ENCODE results near the gene NUP153. TPM values are rescaled to one million over a fixed set of nuclear protein-coding genes. Genes with fewer than 3 reads are reported as not detected.

The NUP153 gene
- total and polyA plus RNA-seq, 12 donors: 5.3 to 30.5 (median 25.4) TPM

DNA sequence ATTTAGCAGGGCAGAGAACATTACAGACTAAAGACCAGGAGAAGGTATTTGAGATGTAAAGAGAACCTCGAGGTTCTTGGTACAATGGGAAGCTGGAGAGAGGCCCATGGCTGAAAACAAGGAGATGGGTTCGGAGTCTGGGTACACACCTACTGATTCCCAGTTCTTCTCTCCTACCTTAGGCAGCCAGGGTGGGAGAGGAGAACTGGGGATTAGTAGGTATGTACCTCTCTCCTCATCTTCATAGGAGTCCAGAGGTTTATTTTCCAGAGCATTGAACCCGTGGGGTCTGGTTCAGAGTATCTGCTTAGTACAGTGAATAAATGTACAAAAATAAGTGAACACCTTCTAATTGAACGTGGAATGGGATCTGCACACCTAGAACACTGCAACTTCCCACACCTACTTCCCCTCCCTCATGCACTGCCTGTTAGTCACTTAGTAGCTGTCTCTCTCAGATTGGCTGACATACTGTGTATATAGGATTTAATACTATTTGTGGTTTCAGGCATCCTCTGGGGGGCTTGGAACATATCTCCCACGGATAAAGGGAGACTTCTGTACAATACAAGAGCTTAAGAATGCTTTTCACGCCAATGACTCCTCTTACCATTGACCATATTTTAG lies 23.5 kb upstream of the NUP153 start:
- WGBS, 2 donors: 79 to 80% methylated on average over 6 of the region's 6 CpGs
- no peaks in the 10 kb centered on the region for H3K36me3 ChIP-seq
- intact Hi-C loops (cut with DNase I): no loop called here
- DNase-seq (no peak), ATAC-seq (no peak)
- TF ChIP-seq, protein P1, sequence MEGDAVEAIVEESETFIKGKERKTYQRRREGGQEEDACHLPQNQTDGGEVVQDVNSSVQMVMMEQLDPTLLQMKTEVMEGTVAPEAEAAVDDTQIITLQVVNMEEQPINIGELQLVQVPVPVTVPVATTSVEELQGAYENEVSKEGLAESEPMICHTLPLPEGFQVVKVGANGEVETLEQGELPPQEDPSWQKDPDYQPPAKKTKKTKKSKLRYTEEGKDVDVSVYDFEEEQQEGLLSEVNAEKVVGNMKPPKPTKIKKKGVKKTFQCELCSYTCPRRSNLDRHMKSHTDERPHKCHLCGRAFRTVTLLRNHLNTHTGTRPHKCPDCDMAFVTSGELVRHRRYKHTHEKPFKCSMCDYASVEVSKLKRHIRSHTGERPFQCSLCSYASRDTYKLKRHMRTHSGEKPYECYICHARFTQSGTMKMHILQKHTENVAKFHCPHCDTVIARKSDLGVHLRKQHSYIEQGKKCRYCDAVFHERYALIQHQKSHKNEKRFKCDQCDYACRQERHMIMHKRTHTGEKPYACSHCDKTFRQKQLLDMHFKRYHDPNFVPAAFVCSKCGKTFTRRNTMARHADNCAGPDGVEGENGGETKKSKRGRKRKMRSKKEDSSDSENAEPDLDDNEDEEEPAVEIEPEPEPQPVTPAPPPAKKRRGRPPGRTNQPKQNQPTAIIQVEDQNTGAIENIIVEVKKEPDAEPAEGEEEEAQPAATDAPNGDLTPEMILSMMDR (IDR thresholded peaks at IDR 0.05): no peak
- no peaks in the 10 kb centered on the region for H3K27me3 ChIP-seq
- no peak overlapping the region for H3K27ac ChIP-seq
- no peak overlapping the region for H3K4me3 ChIP-seq
- peaks cover 0 to 5% (median 3%) of the 10 kb centered on the region in 9 donors for H3K4me1 ChIP-seq
- no peaks in the 10 kb centered on the region for H3K9me3 ChIP-seq

DNA sequence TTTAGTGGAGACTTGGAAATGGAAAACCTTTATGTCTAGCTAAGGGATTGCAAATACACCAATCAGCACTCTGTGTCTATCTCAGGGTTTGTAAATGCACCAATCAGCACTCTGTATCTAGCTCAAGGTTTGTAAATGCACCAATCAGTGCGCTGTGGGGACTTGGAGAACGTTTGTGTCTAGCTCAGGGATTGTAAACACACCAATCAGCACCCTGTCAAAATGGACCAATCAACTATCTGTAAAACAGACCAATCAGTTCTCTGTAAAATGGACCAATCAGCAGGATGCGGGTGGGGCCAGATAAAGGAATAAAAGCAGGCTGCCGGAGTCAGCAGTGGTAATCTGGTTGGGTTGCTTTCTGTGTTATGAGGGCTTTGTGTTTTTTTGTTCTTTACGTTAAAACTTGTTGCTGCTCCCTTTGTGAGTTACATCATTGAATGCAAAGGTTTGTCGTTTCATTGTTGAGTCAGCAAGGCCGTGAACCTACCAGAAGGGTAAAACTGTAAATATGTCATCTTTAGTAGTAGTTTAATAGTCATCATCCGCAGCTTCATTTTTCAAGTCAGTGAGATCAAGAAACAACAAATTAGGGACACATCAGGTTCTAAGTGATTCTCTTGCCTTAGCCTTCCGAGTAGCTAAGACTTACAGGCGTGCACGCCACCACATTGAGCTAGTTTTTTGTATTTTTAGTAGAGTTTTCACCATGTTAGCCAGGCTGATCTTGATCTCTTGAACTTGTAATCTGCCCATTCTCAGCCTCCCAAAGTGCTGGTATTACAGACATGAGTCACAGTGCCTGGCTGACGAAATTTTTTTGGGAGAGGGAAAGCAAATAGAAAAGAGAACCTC lies 22.7 kb upstream of the NUP153 start:
- 85 to 91% methylated on average over 12 of the region's 12 CpGs for WGBS, 2 donors
- no peak for DNase-seq
- TF ChIP-seq, protein P1 (IDR thresholded peaks at IDR 0.05): no peak
- H3K4me3 ChIP-seq: no peak overlapping the region
- no peak for ATAC-seq
- no peaks in the 10 kb centered on the region for H3K36me3 ChIP-seq
- intact Hi-C loops (cut with DNase I): no loop called here
- H3K9me3 ChIP-seq: no peaks in the 10 kb centered on the region
- peaks cover 0 to 12% (median 9%) of the 10 kb centered on the region in 9 donors for H3K4me1 ChIP-seq
- no peak overlapping the region for H3K27ac ChIP-seq
- H3K27me3 ChIP-seq: no peaks in the 10 kb centered on the region

DNA sequence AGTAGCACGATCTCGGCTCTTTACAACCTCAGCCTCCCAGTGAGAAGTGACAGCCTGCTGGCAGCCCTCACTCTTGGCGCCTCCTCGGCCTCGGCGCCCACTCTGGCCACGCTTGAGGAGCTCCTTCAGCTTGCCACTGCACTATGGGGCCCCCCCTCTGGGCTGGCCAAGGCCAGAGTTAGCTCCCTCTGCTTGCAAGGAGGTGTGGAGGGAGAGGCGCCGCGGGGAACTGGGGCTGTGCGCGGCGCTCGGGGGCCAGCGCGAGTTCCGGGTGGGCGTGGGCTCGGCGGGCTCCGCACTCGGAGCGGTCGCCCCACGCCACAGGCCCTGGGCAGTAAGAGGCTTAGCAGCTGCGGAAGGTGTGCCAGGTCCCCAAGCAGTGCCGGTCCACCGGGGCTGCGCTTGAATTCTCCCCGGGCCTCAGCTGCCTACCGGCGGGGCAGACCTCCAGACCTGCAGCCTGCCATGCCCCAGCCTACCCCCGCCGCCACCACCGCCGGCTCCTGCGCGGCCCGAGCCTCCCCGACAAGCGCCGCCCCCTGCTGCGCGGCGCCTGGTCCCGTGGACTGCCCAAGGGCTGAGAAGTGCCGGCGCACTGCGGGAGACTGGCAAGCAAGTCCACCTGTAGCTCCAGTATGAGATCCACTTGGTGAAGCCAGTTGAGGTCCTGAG lies 22.0 kb upstream of the NUP153 start:
- no peaks in the 10 kb centered on the region for H3K9me3 ChIP-seq
- intact Hi-C loops (cut with DNase I): no loop called here
- 97 to 98% methylated on average over 47 to 49 of the region's 49 CpGs for WGBS, 2 donors
- H3K4me1 ChIP-seq: peaks cover 0 to 13% (median 9%) of the 10 kb centered on the region in 9 donors
- no peaks in the 10 kb centered on the region for H3K36me3 ChIP-seq
- TF ChIP-seq, protein P1 (IDR thresholded peaks at IDR 0.05): no peak
- H3K27ac ChIP-seq: no peak overlapping the region
- DNase-seq (no peak), ATAC-seq (no peak)
- no peak overlapping the region for H3K4me3 ChIP-seq
- H3K27me3 ChIP-seq: no peaks in the 10 kb centered on the region

- peak; percentile 52 to 66 for DNase-seq
- Histone ChIP-seq H3K27ac (peak overlapping the region in 5 of 10 donors; percentile 5 to 64 (median 32)), H3K36me3 (no peaks in the 10 kb centered on the region), H3K27me3 (no peaks in the 10 kb centered on the region), H3K4me3 (peak overlapping the region in 1 of 10 donors; percentile 10), H3K9me3 (no peaks in the 10 kb centered on the region), H3K4me1 (peaks cover 0 to 13% (median 9%) of the 10 kb centered on the region in 9 donors)
- peak; percentile 61 to 96 (median 87) for ATAC-seq
- 27 to 29% methylated on average over 6 of the region's 6 CpGs for WGBS, 2 donors
- TF ChIP-seq, protein P1 (IDR thresholded peaks at IDR 0.05): no peak
- intact Hi-C loops (cut with DNase I): no loop called here
Observed at GRCh38 chr6:17725083-17725482, 18.4 kb upstream of the NUP153 start.
